Activated CD4-positive, alpha-beta T cell treated with anti-CD3 and anti-CD28 coated beads, Interleukin-2, Interleukin-6, amounts not matched to agents 100 ng/mL and 50 ng/mL, durations not matched to agents 16 hours and 8 hours (primary cell): Measurements from ENCODE around the gene AQP12A.
"Not testable (repeated sequence)": the region's sequence is repeated elsewhere in the genome, so short reads cannot be mapped to it uniquely, and the experiment has no call there.

Experiments used
- DNase-seq: peaks from one replicate; pipeline ENCODE4 v3.0.0-alpha.2; 2020

AQP12A gene

GRCh38 chr2:240663546-240664190 lies 28.0 kb upstream of the AQP12A start:
- DNase-seq, result no peak

DNA sequence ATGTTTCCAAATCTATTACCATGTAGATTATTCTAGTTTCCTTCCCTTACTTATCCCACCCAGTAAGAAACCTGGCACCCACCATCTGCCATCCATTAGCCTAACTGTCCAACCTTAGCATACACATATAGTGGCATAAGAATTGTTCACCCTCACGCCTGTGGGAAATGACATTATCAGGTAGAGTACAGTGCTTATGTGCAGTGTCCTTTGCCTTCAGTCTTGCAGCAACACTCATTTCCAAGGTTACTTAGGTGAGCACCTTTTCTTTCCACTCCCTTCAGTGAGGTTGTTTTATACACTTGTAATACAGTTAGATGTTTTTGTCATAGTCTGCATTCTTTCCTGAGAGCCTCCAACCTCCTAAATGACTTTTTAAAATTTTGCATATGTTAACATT lies 27.0 kb upstream of the AQP12A start:
- DNase-seq, result no peak

DNA sequence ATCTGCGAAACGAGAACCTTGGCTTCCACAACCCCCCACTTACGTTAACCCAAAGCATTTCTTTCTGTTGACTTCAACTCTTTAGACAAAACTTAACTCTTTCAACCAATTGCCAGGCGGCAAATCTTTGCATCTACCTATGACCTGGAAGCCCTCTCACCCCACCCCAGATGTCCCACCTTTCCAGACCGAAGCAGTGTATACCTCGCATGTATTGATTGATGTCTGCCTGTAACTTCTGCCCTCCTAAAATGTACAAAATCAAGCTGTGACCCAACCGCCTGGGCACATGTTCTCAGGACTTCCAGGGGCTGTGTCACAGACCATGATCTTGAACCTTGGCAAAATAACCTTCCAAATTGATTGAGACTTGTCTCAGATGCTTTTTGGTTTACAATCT lies 21.3 kb upstream of the AQP12A start:
- no peak for DNase-seq

DNA sequence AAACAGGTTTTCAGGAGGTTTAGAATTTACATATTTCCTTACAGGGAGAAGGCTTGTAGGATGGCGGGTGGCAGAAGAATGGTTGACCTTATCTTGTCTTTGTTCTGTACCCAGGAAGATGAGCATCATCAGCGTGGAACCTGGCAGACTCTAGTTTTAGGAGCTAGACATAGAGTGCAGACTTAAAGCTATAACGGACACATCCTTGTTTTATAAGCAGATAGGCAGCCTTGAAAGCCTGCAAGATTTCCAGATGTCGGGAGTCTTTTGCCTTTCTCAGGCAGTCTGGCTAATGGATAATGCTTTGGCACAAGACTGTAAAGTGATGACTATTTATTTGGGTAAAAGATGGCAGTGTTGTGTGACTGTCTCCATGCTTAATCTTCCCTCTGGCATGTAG lies 20.7 kb upstream of the AQP12A start:
- no peak for DNase-seq

DNA sequence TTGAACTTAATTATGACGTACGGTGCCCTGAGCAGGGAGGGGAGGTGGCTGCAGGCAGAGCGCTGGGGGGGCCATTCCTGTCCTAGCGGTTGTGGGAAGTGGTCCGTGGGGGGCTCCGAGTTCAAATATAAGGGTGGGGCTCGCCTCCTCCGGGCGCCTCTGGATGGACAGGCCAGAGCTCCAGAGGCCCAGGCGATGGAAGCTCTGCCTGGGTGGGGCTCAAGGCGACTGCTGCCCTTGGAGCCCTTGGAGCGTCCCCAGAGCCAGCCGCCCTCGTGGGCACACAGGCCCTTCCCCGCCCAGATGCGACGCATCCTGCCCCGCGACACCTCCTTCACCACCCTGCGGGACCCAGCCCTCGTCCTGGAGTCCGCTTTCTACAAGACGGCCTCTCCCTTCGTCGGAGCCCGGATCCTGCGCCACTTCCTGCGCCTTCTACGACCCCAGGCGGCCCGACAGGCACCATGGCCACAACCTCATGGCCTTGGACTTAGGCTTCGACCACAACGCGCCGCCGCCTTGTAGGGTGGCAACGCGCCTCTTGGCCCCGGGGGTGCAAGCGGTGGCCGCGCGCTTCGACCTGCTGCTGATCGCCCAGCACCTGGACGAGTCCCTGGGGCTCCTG lies 19.5 kb upstream of the AQP12A start:
- DNase-seq, result no peak

DNA sequence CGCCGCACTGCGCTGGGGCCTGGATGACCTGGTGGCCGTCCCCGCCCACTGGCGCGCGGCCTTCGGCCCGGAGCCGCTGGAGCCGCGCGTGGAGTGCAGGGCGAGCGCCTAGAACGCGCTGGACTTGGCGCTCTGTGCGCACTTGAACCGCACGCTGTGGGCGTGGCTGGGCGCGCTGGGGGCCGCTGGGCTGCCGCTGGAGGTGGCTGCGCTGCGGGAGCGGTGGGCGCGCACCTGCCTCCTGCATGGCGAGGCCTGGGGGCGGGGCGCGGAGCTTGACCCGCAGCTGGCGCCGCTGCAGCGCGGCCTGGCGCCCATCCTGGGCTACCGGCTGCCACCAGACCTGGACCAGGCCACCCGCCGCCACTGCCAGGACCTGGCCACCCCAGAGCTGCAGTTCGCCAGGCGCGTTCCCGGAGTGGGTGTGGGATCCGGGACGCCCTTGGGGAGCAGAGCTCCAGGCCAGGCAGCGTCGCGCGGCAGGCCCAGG lies 18.9 kb upstream of the AQP12A start:
- no peak for DNase-seq

GRCh38 chr2:240674461-240675184 lies 17.0 kb upstream of the AQP12A start:
- not testable (repeated sequence) for DNase-seq

- not testable (repeated sequence) for DNase-seq
Observed at GRCh38 chr2:240675345-240675744, 16.3 kb upstream of the AQP12A start.

DNA sequence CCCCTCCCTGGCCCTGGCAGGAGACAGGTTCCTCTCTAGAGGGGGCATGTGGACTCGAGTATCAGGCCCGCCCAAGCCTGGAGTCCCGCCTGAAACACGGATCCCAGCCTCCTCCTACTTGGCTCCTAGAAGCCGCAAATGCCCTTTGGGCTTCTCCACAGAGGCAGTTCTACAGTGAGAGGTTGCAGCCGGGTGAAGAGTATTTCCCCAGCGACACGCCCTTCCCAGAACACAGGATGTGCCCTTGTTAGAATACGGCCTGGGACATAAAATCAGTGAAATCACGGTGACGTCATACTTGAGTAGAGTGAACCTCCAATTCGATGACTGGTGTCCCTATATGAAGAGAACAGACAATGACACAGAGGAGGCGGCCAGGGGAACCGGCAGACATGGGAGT lies 13.6 kb upstream of the AQP12A start:
- not testable (repeated sequence) for DNase-seq

GRCh38 chr2:240678909-240679308 lies 12.8 kb upstream of the AQP12A start:
- DNase-seq, result not testable (repeated sequence)

GRCh38 chr2:240680185-240680584 lies 11.5 kb upstream of the AQP12A start:
- DNase-seq, result not testable (repeated sequence)

DNA sequence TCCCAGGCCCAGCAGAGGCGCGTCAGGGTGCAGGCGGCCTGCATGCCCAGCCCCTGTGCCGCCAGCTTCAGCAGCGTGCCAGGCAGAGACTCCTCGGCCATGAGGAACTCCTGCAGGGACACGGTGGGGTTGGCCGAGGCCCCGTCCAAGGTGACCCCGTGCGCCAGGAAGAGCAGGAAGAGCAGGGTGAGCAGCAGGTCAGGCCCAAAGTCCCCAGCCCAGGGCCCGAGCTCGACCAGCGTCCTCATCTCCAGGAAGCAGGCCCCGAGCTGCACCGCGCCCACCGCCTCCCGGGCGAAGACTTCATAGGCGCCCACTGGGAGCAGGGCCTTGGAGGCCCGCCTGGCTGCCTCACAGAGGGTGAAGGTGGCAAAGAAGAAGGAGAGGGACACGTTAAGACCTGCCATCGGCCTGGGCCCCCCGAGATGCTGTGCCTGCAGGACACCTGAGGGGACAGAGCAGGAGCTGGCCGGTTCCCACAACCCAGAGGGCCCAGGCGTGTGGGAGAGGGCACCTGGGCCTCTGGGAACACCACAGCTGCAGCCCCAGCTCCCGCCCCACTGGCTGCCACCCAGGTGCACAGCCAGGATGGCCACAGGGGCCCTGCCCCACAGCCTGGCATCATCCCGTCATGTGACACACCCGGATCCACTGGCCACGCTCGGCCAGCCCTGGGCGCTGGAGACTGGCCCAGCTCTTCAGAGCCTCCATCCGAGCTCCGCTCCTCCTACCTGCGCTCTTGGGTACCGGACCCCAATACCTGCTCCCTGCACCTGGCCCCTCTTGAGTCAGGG lies 9.0 kb upstream of the AQP12A start, which contains the start of gene AQP12B:
TSS of gene AQP12B (minus strand) at position 455 of the 794 bp plus-strand sequence. CDS start at position 407, 48 bp downstream.
- DNase-seq, result not testable (repeated sequence)

DNA sequence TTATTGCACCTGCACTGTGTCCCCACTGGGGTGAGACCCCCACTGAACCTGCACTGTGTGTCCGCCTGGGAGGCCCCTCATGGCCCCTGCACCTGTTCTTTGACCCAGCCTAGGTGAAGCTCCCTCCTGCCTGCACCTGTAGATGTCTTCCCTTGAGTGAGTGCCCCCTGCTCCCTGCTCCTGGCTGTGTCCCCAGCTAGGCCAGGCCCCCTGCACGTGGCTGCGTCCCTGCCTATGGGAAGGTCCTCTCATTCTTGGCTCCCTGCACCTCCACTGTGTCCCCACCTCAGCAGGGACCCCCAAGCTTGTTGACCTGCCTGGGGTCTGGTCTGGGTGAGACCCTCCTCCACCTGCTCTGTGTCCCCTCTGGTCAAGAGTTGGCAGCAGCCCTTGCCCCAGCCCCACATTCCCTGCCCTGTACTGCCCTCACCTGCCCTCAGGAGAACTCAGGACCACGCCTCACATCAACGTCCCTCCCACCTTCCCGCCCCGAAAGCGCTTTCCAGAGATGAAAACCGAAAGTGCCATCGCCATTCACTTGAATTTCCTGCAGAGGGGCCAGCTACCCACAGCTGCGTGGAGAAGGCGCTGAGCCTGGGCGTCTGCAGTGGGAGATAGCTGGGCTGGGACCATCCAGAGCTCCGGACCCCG lies 8.2 kb upstream of the AQP12A start:
- not testable (repeated sequence) for DNase-seq

DNA sequence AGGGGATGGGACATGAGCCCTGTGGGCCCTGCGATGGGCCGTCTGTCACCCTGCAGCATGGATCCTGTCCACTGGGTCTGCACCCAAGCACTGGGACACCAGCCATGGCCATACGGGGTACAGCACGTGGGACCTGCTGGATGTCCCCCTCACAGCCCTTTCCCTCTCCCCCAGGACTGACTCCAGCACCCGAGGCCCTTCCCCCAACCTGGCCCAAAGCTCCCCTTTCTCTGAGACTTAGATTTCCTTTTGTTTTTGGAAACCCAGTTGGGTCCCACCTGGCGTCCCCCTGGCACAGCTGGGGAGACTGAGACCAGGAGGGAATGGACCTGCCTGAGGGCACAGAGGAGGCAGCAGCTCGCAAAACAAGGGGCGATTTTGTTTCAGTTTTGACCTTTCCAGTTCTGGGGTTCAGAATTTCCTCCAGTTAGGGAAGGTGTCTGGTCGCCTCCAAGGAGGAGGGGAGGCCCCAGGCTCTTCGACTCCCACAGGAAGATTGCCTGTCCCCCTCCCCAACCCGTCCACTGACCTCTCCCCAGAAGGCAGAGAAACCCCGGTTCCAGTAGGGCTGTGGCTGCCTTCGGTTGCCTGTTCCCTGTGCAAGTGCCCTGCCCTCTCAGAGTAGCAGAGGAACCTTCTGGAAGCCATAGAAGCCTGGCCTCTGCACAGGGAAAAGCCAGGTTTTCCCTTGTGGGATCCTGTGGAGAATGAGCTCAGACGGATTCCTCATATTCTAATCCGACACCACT lies 7.5 kb upstream of the AQP12A start:
- DNase-seq, result not testable (repeated sequence)

DNA sequence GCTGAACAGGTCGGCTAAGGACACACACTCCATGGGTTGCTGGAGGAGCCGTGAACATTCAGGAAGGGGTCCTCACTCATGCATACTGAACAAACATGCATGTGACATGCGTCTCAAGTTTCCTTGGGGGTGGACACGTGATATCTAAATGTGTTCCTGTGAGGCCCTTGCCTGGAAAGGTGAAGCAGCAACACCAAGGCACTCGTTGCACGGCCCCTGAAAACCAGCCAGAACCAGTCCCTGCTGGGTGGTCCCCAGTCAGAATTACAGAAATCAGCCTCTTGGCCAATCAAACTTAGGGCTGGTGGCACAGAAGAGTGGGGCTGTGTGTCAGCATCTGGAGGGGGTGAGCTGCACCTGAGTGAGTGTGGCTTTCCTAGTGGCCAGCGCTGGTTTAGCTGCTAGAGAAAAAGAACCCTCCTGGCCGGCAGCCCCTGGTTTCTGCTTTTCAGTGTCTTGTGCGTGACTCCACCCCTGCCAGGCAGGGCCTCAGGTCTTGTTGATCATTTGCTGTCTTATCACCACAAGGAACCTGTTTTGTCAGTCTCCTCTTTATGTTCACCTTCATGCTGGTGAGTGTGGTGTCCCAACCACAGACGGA lies 5.8 kb upstream of the AQP12A start:
- no peak for DNase-seq

GRCh38 chr2:240686460-240686859 lies 5.2 kb upstream of the AQP12A start:
- no peak for DNase-seq

GRCh38 chr2:240687045-240687740 lies 4.5 kb upstream of the AQP12A start:
- no peak for DNase-seq

DNA sequence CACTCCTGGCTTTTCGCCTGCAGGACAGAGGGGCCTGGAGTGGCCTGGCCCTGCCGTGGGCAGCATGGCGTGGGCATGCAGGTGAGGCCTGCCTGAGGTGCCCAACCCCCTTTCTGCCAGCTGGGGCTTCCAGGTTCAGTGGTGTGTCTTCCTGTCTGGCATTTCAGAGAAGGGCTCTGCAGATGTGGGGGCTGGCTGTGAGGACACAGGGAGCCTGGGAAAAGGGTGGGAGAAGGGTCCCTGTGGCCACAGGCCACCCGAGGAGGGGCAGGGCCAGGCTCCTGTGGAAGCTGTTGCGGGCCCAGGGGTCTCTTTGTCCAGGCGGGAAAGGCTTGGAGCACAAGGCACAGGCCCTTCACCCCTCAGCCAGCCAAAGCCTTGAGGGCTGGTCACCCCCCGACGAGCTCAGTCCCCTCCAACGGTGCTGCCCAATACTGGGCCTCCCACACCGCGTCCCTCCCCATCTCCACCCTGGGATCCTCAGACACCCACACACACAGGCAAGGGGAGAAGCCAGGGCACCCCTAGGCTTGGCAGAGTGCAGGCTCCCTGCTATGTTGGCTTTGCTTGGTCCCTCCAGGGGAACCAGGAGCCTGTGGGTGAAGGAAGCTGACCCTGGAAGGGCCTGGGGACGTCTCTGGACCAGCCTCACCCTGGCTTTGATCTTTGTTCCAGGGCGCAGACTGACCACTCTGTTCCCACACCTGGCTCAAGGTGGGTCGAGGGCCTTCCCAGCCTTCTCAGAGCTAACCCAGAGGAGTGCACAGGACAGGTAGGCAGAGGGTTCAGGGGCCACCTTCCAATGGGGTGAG lies 3.7 kb upstream of the AQP12A start:
- no peak for DNase-seq

- no peak for DNase-seq
Observed at GRCh38 chr2:240688553-240688919, 3.1 kb upstream of the AQP12A start.

GRCh38 chr2:240689975-240690374 lies 1.7 kb upstream of the AQP12A start:
- DNase-seq, result no peak
